Measurements from ENCODE around the gene SLC6A7.

SLC6A7 gene

DNA sequence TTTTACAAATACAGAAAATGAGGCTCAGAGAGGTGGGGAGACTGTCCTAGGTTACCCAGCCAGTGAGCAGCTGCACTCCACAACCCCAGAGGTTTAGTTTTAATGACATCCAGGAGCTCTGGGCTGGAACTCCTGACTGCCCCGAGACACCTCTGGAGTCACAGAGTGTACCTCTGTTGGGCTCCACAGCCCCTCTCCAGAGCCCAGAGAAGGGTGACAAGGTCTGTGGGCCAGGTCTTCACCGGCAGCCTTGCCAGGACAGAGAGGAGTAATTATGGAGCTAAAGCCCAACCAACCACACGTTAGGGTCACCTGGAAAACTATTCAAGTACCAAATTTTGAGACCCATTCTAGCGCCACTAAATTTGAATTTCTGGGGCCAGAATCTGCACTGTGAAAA is 12.1 kb upstream of the SLC6A7 start:
- no peak for DNase-seq
- Mint-ChIP-seq H3K9me3 (no peaks in the 10 kb centered on the region), H3K27me3 (peaks cover 13% of the 10 kb centered on the region), H3K4me3 (no peak overlapping the region), H3K27ac (no peak overlapping the region), H3K4me1 (no peaks in the 10 kb centered on the region)
- no peak for ATAC-seq

DNA sequence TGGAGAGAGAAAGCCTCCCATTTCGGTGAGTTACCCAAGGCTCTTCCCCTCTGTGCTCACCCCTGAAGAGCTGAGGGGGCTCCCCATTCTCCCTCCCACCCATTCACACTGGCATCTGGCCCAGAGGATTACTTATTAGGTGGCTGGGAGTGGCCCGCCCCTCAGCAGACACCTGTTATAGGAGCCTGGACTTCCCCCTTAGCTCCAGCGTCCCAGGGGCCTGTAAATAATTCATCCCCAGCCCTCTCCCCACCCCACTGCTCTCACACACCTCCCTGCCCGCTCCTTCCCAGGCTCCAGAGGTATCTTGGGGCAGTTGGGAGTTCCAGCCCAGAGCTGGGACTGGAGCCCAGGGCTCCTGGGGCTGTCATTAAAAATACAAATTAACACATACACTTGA is 11.6 kb upstream of the SLC6A7 start:
- no peak for ATAC-seq
- no peaks in the 10 kb centered on the region for H3K4me1 Mint-ChIP-seq

DNA sequence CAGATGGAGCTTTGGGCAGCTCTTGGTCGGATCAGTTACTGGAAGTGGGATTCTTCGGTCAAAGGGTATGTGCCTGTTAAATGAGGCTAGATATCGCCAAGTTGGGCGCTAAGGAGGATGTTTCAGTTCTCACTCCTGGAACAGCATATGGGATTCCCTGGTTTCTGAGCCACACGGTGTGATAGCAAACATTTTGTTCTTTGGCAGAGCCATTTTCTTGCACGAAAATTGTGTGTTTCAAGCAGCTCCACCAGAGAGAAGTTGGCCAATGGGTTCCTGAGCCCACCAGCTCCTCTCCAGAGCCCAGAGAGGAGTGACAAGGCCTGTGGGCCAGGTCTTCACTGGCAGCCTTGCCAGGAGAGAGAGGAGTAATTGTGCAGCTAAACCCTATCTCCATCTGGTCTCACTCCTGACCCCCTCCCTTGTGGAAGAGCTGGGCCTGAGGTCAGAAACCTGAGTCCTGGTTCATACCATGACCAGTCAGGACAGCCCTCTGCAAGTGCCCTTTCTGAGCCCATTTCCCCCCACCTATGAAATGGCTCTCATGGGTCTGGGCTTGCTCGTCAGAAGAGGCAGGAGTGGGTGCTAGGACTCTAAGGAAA is 10.7 kb upstream of the SLC6A7 start:
- peaks cover under 1% of the 10 kb centered on the region for H3K27me3 Mint-ChIP-seq
- ATAC-seq, result no peak
- H3K9me3 Mint-ChIP-seq, result no peaks in the 10 kb centered on the region
- DNase-seq, result no peak
- no peak overlapping the region for H3K27ac Mint-ChIP-seq
- no peaks in the 10 kb centered on the region for H3K4me1 Mint-ChIP-seq
- H3K4me3 Mint-ChIP-seq, result no peak overlapping the region

More for the DNA sequence above, 11.6 kb upstream of the SLC6A7 start:
- H3K4me3 Mint-ChIP-seq, result no peak overlapping the region
- H3K27me3 Mint-ChIP-seq, result peaks cover 9% of the 10 kb centered on the region
- no peaks in the 10 kb centered on the region for H3K9me3 Mint-ChIP-seq
- H3K27ac Mint-ChIP-seq, result no peak overlapping the region
- DNase-seq, result no peak

DNA sequence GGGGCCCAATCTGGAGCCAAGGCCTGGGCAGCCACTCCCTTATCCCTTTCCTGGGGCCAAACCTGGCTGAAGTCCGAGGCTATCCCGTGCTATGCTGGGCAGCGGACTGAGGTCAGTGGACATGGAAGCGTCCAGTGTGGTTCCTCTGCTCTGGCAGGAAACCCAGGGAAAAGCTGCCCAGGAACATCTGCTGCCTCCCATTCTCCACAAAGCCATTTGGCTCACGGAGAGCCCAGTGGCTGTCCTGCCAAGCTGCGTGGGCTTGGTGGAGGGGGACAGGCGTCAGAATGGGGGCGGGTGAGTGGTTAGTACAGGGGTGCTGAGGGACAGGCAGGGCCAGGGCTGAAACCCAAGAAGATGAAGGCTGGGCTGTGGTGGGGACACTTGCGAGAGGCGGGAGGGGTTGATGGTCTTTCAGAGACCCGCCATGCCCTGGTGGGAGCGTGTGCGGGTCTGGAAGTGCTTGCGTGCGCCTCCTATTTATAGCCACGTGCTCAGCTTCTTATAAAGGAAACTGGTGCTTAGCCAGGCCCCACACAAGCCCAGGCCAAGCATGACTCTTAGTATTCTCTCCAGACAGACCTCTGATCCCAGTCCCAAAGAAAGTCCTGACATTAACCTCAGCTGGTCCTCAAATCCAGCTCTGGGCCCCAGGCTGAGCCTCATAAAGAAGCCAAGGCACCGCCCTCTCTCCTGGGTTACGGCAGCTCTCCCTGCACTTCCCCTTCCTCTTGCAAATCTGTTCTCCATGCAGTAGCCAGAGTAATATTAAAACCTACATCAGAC is 9.4 kb upstream of the SLC6A7 start:
- no peaks in the 10 kb centered on the region for H3K9me3 Mint-ChIP-seq
- H3K27ac Mint-ChIP-seq, result no peak overlapping the region
- no peak for DNase-seq
- H3K4me1 Mint-ChIP-seq, result no peaks in the 10 kb centered on the region
- H3K27me3 Mint-ChIP-seq, result no peaks in the 10 kb centered on the region
- ATAC-seq, result no peak
- no peak overlapping the region for H3K4me3 Mint-ChIP-seq

DNA sequence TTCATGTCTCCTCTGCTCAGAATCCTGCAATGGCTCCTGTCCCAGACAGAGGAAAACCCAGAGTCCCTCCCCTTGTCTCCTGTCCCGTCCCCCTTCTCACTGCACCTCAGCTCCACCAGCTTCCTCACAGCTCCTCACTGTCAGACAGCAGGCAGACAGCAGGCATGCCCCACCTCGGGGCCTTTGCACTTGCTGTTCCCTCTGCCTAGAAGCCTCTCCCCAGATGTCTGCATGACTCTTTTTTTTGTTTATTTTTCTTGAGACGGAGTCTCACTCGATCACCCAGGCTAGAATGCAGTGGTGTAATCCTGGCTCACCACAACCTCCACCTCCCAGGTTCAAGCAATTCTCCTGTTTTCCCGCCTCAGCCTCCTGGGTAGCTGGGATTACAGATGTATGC is 8.8 kb upstream of the SLC6A7 start:
- ATAC-seq (no peak), DNase-seq (no peak)
- no peak overlapping the region for H3K4me3 Mint-ChIP-seq
- H3K27me3 Mint-ChIP-seq, result no peaks in the 10 kb centered on the region
- H3K9me3 Mint-ChIP-seq, result no peaks in the 10 kb centered on the region
- no peak overlapping the region for H3K27ac Mint-ChIP-seq
- H3K4me1 Mint-ChIP-seq, result no peaks in the 10 kb centered on the region

DNA sequence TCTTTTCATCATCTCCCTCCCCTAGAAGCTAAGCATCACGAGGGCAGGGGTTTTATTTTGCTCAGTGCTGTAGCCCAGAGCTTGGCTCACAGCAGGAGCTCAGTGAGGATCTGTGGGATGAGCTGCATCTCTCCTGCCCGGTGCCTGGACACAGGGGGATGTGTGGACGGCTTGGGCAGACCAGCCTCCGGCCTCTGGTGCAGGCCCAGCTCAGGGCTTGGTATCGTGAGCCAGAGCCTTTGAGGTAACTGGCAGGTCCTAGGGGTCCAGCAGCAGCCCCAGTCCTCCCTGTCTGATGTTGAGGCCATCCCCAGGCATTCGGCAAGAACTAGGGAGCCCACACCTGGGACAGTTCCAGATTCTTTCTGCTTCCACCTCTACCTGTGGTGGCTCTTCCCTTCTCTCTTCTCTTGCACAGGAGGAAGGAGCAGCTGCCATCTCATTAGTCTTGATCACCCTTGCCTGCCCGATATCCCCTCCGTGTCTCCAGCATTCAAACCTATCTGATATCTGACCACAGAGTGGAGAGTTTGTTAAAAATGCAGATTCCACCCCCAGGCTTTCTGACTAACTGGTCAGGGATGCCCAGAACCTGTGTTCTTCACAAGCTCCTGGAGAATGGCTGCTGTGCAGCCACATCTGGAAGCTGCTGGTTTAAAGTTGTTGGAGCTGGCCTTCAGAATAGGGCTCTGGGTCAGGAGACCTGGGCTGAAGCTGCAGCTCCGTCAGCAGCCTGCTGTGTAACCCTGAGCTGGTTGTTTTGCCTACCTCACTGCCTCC is 7.9 kb upstream of the SLC6A7 start:
- Mint-ChIP-seq H3K4me3 (no peak overlapping the region), H3K9me3 (no peaks in the 10 kb centered on the region), H3K27me3 (no peaks in the 10 kb centered on the region), H3K4me1 (no peaks in the 10 kb centered on the region), H3K27ac (no peak overlapping the region)
- ATAC-seq (no peak), DNase-seq (no peak)

DNA sequence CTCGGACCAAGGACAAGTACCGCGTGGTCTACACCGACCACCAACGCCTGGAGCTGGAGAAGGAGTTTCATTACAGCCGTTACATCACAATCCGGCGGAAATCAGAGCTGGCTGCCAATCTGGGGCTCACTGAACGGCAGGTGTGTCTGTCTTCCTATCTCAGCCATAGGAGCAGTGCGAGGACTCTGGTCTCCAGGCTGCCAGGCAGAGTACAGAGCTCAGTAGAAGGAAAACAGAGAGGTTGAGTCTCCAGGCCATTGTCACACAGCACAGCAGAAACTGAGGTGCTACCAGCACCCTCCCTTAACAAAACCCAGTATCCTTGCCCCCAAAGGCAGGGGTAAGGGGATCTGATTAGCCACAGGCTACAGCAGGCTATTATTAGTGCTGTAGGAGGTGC is 7.1 kb upstream of the SLC6A7 start:
- Mint-ChIP-seq H3K4me1 (no peaks in the 10 kb centered on the region), H3K27me3 (no peaks in the 10 kb centered on the region), H3K4me3 (no peak overlapping the region), H3K27ac (peak overlapping the region in 1 of 2 donors; percentile 3), H3K9me3 (no peaks in the 10 kb centered on the region)
- DNase-seq, result no peak
- no peak for ATAC-seq

DNA sequence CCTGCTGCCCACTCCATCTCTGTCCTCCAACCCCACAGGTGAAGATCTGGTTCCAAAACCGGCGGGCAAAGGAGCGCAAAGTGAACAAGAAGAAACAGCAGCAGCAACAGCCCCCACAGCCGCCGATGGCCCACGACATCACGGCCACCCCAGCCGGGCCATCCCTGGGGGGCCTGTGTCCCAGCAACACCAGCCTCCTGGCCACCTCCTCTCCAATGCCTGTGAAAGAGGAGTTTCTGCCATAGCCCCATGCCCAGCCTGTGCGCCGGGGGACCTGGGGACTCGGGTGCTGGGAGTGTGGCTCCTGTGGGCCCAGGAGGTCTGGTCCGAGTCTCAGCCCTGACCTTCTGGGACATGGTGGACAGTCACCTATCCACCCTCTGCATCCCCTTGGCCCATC is 6.4 kb upstream of the SLC6A7 start:
- H3K27ac Mint-ChIP-seq, result no peak overlapping the region
- peaks cover 4% of the 10 kb centered on the region for H3K27me3 Mint-ChIP-seq
- ATAC-seq, result no peak
- no peaks in the 10 kb centered on the region for H3K9me3 Mint-ChIP-seq
- DNase-seq, result no peak
- no peak overlapping the region for H3K4me3 Mint-ChIP-seq
- H3K4me1 Mint-ChIP-seq, result no peaks in the 10 kb centered on the region

DNA sequence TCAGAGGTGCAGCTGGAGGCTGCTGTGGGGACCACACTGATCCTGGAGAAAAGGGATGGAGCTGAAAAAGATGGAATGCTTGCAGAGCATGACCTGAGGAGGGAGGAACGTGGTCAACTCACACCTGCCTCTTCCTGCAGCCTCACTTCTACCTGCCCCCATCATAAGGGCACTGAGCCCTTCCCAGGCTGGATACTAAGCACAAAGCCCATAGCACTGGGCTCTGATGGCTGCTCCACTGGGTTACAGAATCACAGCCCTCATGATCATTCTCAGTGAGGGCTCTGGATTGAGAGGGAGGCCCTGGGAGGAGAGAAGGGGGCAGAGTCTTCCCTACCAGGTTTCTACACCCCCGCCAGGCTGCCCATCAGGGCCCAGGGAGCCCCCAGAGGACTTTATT is 5.9 kb upstream of the SLC6A7 start:
- Mint-ChIP-seq H3K27ac (no peak overlapping the region), H3K9me3 (no peaks in the 10 kb centered on the region), H3K4me1 (no peaks in the 10 kb centered on the region), H3K4me3 (no peak overlapping the region), H3K27me3 (peaks cover 10% of the 10 kb centered on the region)
- ATAC-seq (no peak), DNase-seq (no peak)

DNA sequence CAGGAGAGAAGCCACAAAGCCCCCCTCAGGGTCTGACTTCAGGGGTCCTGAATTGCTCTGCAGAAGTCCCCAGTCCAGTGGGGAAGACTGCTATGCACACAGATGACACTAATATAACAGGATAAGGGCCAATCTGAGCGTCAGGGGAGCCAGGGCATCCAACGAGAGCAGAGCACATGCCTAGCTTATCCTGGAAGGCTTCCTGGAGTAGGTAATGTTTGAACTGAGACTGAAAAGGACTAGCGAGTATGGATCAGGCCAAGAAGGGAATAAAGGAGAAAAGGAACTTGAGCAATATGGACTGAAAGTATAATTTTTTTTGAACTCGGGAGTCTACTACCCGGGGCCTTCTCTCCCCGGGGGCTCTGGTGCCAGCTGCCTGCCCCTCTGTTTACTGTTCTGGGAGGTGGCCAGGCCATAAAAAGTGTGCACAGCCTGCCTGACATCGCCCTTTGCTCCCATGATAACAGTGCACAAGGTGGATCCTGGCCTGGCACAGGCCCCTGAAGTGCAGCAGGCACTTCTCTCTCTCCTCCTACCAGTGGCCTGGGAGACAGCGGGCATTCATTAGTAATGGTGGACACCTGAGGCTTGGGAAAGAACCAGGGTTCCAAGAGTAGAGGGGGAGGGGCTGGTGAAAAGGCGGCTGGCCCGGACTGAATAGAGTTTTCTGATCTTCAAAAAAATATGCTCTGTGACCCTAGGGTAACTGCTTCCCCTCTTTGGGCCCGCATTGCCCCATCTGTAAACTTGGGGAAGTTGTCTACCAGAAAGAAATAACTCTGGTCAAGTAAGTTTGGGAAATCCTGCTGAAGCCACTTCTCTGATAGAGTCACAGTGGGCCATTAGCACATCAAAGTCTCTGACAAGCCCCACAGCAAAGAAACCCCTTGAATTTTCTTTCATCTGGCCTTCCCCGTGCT is 4.6 kb upstream of the SLC6A7 start:
- Mint-ChIP-seq H3K4me3 (no peak overlapping the region), H3K27me3 (peaks cover 22% of the 10 kb centered on the region), H3K4me1 (no peaks in the 10 kb centered on the region), H3K27ac (no peak overlapping the region), H3K9me3 (no peaks in the 10 kb centered on the region)
- no peak for DNase-seq
- no peak for ATAC-seq

DNA sequence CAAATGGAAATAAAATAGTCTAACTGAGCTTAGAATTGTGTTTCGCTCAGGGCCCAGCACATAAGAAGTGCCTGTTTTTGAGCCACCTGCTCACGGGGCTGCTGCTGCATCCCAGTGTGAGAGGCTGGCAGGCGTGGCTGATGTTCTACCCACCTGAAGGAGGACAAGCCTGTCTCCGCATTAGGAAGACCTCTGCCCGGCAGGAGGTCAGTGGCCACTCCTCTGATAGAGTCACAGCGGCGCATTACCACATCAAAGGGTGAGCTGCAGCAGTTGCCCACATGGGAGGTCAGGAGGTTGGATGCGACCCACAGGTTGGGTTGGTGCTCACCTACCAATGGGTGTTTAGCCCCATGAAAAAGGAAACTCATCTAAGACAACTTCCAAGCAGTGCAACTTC is 3.7 kb upstream of the SLC6A7 start:
- DNase-seq, result no peak
- Mint-ChIP-seq H3K27me3 (peaks cover 31% of the 10 kb centered on the region), H3K27ac (no peak overlapping the region), H3K4me3 (no peak overlapping the region), H3K9me3 (no peaks in the 10 kb centered on the region), H3K4me1 (no peaks in the 10 kb centered on the region)
- ATAC-seq, result no peak

DNA sequence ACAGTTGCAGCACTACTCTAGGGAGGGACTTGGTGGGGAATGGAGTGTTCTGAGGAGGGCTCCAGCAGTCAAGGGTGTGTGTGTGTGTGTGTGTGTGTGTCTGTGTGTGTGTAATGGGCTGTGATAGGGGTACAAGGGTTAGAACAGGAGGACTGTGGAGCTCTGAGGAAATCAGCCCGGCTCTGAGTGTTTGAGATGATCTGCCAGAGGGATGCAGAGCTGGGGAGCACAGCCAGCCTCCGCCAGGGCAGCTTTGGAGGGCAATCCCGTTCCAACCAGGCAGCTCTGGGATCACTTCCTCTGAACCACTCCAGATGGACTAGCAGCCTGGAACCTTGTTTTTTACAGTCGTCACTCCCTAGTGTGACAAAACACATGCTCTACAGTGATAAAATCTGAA is 3.0 kb upstream of the SLC6A7 start:
- no peak overlapping the region for H3K4me3 Mint-ChIP-seq
- DNase-seq, result no peak
- H3K9me3 Mint-ChIP-seq, result no peaks in the 10 kb centered on the region
- ATAC-seq, result no peak
- peaks cover 39% of the 10 kb centered on the region for H3K27me3 Mint-ChIP-seq
- no peak overlapping the region for H3K27ac Mint-ChIP-seq
- no peaks in the 10 kb centered on the region for H3K4me1 Mint-ChIP-seq

DNA sequence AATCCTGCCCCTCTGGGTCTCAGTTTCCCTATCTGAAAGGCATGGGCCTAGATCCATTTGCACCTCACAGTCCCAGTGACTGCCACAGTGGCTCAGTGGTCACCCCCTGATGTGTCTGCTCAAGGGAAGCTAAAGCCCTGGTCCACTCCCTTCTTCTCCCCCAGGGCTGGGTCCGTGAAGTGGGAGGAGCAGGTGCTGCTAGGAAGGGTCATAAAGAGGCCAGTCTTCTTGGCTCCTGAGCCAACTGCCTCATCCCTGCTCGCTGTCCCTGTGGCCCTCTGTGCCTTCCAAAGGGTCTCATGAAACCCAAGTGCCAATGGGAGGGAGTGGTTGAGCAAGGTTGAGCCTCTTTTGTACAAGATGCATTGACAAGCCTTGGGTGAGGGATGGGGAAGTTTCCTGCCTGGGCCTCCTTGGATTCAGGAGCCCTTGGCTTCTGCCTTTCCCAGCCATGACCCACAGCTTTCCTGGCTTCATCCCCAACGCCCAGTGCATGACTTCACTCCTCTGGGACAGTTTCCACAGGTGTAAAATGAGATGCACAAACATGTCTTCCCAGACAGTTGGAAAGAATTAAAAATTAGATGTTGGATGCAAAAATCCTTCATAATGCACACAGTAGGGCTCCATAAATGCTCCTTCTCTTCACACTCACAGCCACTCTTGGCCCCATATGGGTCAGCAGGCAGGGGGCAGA is 1.6 kb upstream of the SLC6A7 start:
- ATAC-seq (no peak), DNase-seq (no peak)
- H3K4me3 Mint-ChIP-seq, result no peak overlapping the region
- H3K4me1 Mint-ChIP-seq, result no peaks in the 10 kb centered on the region
- no peak overlapping the region for H3K27ac Mint-ChIP-seq
- H3K27me3 Mint-ChIP-seq, result peaks cover 52% of the 10 kb centered on the region
- no peaks in the 10 kb centered on the region for H3K9me3 Mint-ChIP-seq

DNA sequence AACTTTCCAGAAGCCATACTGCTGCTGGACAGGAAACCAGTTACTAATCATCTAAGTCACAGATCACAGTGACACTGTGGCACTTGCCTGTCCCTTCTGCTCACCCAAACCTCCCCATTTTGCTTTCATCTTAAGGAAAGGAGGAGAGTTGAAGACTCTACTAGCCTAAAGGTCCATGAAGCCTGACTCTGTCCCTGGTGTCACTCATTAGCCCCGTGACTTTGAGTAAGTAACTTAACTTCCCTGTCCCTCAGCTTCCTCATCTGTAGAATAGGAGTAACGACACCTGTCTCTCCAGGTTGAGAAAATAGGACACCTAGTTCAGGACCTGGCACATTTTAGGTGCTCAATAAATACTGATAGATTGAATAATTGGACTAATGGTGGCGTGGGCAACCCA is 536 bp upstream of the SLC6A7 start:
- no peak overlapping the region for H3K27ac Mint-ChIP-seq
- peaks cover 58% of the 10 kb centered on the region for H3K27me3 Mint-ChIP-seq
- ATAC-seq (no peak), DNase-seq (no peak)
- no peaks in the 10 kb centered on the region for H3K4me1 Mint-ChIP-seq
- no peaks in the 10 kb centered on the region for H3K9me3 Mint-ChIP-seq
- H3K4me3 Mint-ChIP-seq, result no peak overlapping the region

DNA sequence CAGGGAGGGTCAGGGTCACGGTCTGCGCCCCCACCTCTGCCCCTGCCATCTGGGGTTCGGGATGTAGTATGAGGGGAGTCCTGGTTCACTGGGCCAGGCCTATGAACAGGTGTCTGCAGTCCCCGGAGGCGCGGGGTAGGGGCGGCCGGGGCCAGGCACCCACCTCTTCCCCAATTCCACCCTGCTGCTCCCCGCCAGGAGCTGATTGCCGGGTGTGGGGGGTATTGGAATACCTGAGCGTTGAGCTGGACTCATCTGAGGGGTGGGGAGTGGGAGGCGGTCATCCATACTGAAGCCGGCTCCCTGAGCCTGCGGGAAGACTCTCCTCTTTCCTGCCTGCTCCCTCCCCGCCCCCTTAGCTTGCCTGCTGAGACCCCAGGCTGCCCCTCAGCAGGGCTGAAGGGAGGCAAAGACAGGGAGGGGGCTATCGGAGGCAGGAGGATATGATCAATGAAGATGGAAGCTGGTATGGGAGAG is 679 bp downstream of the SLC6A7 start:
- Mint-ChIP-seq H3K4me1 (no peaks in the 10 kb centered on the region), H3K4me3 (no peak overlapping the region), H3K27me3 (peaks cover 58% of the 10 kb centered on the region), H3K9me3 (no peaks in the 10 kb centered on the region), H3K27ac (no peak overlapping the region)
- ATAC-seq, result peak; percentile 41
- DNase-seq, result no peak

Measured in stimulated activated naive CD8-positive, alpha-beta T cell treated with anti-CD3 and anti-CD28 coated beads, Interleukin-15, amount 100 ng/mL, for 72 hours (primary cell).